Fibroblast of villous mesenchyme (primary cell): ENCODE measurements around the gene ST3GAL4. TPM values are rescaled to one million over a fixed set of nuclear protein-coding genes. Genes with fewer than 3 reads are reported as not detected.
"Not testable (repeated sequence)": the region's sequence is repeated elsewhere in the genome, so short reads cannot be mapped to it uniquely, and the experiment has no call there.

Experiments
- DNase-seq: peaks from one replicate; pipeline ENCODE4 v3.0.0-alpha.2; 2010; ENCODE audit warnings: low read depth
- H3K4me3 ChIP-seq: 2 replicates; pipeline ENCODE4 v1.5.1; 2011; ENCODE audit warnings: low read depth, mild to moderate bottlenecking, low read length
- total RNA-seq: library from RNA; depleted of rRNA; stranded (reverse); fragments of >200 nt; gene quantifications from 2 replicates; pipeline ENCODE4 v1.2.3, GENCODE V29; 2012
- TF ChIP-seq, protein P1 (sequence below): IDR thresholded peaks from 2 replicates; pipeline ENCODE4 v1.5.1; 2012; ENCODE audit warnings: low read depth, mild to moderate bottlenecking, low read length; ENCODE audit not compliant: insufficient read depth

ST3GAL4 gene
- total RNA-seq, 1 donor: 16.8 TPM

- TF ChIP-seq, protein P1, sequence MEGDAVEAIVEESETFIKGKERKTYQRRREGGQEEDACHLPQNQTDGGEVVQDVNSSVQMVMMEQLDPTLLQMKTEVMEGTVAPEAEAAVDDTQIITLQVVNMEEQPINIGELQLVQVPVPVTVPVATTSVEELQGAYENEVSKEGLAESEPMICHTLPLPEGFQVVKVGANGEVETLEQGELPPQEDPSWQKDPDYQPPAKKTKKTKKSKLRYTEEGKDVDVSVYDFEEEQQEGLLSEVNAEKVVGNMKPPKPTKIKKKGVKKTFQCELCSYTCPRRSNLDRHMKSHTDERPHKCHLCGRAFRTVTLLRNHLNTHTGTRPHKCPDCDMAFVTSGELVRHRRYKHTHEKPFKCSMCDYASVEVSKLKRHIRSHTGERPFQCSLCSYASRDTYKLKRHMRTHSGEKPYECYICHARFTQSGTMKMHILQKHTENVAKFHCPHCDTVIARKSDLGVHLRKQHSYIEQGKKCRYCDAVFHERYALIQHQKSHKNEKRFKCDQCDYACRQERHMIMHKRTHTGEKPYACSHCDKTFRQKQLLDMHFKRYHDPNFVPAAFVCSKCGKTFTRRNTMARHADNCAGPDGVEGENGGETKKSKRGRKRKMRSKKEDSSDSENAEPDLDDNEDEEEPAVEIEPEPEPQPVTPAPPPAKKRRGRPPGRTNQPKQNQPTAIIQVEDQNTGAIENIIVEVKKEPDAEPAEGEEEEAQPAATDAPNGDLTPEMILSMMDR: no peak
- H3K4me3 ChIP-seq: no peak overlapping the region
- DNase-seq: peak; percentile 91
Measured at GRCh38 chr11:126345759-126346585, 9.5 kb upstream of the ST3GAL4 start.

- H3K4me3 ChIP-seq: no peak overlapping the region
- DNase-seq: no peak
- TF ChIP-seq, protein P1: no peak
Measured at GRCh38 chr11:126346586-126346940, 8.9 kb upstream of the ST3GAL4 start.

DNA sequence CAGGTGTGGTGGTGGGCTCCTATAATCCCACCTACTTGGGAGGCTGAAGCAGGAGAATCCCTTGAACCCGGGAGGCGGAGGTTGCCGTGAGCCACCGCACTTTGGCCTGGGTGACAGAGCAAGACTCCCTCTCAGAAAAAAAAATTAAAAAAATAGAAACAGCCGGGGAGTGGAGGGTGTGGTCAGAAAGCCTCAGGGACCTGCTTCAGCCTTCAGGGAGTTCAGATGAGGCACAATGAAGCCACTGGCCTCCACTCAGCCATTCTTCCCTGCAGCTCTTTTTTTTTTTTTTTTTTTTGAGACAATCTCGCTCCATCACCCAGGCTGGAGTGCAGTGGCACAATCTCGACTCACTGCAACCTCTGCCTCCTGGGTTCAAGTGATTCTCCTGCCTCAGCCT, 8.5 kb upstream of the ST3GAL4 start:
- DNase-seq, H3K4me3 ChIP-seq: not testable (repeated sequence)

DNA sequence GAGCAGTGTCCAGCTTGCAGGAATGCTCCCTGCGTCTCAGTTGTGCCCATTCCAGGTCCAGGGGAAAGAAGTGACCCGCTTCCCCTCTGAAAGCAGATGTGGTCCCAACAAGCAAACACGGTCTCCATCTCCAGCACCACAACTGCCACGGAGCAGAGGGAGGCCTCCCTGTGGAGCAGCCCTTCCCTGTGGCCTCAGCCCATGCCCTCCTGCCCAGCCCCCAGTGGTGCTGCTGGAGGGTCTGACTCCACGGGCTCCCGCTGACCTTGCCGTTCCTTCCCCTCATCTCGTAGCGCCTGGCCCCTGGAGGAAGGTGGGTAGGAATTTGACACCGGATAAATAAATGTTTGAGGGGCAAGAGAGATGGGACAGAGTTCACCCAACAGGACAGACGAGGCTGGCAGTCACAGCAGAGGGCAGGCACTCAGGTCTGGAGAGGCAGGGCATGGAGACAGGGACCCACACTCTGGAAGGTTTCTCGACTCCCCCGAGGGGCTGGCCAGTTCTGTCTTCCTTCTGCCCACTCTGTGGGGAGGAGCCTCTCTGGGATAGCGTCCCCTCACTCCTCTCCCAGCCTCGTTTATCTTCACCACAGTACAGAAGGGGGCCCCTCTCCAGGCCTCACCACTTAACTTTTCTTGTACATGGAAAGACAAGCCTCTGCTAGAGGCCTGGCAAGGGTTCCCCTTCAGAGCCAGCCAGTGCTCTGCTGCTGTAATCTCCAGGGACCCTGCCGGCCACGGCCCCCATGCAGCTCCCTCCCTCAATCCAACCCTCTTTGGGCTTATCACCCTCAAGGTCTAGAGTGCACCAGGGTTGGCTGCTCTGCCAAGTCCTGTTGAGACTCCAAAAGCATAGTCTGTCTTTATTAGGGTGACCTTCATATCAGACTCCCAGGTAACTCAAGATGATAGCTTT, 7.5 kb upstream of the ST3GAL4 start:
- TF ChIP-seq, protein P1: no peak
- DNase-seq: no peak
- no peak overlapping the region for H3K4me3 ChIP-seq

DNA sequence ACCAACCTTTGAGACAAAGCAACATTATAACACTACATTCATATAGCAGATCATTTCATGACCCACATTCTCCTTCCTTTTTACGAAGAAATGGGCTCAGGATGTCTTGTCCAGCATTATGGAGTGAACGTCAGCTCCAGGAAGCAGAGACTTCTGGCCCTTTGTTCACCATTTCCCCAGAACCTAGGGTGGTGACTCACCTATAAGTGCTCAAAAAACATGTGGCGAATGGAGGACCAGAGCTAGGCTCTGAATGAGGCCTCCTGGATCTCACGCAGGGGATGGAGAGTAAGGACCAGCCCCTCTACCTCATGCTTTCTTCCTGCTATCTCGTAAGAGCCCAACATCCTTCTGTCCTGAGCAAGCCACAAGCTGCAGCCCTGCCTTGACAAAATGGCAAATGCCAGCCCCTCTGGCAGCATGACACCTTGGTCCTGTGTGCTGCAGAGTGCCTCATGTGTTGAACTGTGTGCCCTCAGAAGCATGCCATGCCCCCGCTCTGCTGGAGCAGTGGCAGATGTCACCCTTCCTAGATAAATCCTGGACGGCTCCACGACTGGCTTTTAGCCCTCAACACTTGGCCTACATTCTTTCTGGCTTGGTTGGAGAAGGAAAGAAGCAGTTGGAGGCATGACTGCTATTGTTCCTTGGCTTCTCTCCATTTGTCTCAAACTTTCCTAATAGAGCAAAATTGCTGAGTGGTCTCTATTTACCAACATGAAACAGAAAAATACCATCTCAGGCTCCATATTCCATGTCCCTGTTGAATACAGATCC, 6.5 kb upstream of the ST3GAL4 start:
- no peak for DNase-seq
- TF ChIP-seq, protein P1: no peak
- no peak overlapping the region for H3K4me3 ChIP-seq

DNA sequence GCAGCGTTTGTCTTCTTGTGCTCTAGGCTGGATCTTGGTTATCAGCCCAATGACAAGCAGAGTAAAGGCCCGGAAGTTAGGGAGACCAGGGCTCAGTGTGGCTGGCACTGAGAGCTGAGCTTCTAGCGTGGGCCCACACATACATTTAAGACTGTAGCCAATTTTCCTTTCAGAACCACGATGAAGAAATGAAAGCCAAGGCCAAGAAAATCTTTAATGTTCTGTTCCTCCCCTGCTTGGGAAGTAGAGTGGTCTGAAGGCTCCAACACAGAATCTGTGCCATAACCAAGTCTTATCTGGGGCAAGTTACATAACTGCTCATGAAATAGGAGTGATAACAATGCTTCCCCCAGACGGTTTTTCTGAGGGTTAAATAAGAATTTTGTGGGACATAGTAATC, 4.7 kb upstream of the ST3GAL4 start:
- no peak overlapping the region for H3K4me3 ChIP-seq
- TF ChIP-seq, protein P1: no peak
- no peak for DNase-seq

GRCh38 chr11:126352163-126352562, 3.3 kb upstream of the ST3GAL4 start:
- no peak overlapping the region for H3K4me3 ChIP-seq
- DNase-seq: no peak
- TF ChIP-seq, protein P1: no peak
